ENCODE results near the gene AMIGO3. TPM values are rescaled to one million over a fixed set of nuclear protein-coding genes. Genes with fewer than 3 reads are reported as not detected.

The AMIGO3 gene
- polyA plus RNA-seq, 4 donors, result 0.81 to 1.1 (median 0.84) TPM; not detected in 1

- H3K27ac ChIP-seq (ENCODE audit: low read depth in 1 of 3, low read length in 2 of 3), result no peak overlapping the region
- no peaks in the 10 kb centered on the region for H3K27me3 ChIP-seq (ENCODE audit: control insufficient read depth in 3 of 3, insufficient read depth in 3 of 3, low read length in 3 of 3)
- H3K9me3 ChIP-seq (ENCODE audit: control insufficient read depth in 2 of 2, insufficient read depth in 1 of 2, low read depth in 1 of 2, low read length in 1 of 2), result no peaks in the 10 kb centered on the region
- DNase-seq, result no peak
- FAIRE-seq, result no peak
- peaks cover 17 to 70% (median 19%) of the 10 kb centered on the region in 3 donors for H3K36me3 ChIP-seq (ENCODE audit: control insufficient read depth in 3 of 3, insufficient read depth in 2 of 3, low read depth in 1 of 3, low read length in 3 of 3)
- WGBS, 3 donors, result 94 to 100% (median 98%) methylated on average over 1 of the region's 1 CpG
- H3K4me3 ChIP-seq (ENCODE audit: low read depth in 1 of 3, low read length in 3 of 3), result no peak overlapping the region
- H3K4me1 ChIP-seq (ENCODE audit: control insufficient read depth in 3 of 3, insufficient read depth in 2 of 3, low read depth in 1 of 3, low read length in 2 of 3), result no peaks in the 10 kb centered on the region
These were observed 14.1 kb upstream of the AMIGO3 start for GRCh38 chr3:49733551-49733950.

- H3K27me3 ChIP-seq (ENCODE audit: control insufficient read depth in 3 of 3, insufficient read depth in 3 of 3, low read length in 3 of 3), result no peaks in the 10 kb centered on the region
- no peaks in the 10 kb centered on the region for H3K4me1 ChIP-seq (ENCODE audit: control insufficient read depth in 3 of 3, insufficient read depth in 2 of 3, low read depth in 1 of 3, low read length in 2 of 3)
- WGBS, 3 donors, result 73 to 87% (median 85%) methylated on average over 11 of the region's 11 CpGs
- FAIRE-seq, result no peak
- no peak for DNase-seq
- no peak overlapping the region for H3K4me3 ChIP-seq (ENCODE audit: low read depth in 1 of 3, low read length in 3 of 3)
- H3K9me3 ChIP-seq (ENCODE audit: control insufficient read depth in 2 of 2, insufficient read depth in 1 of 2, low read depth in 1 of 2, low read length in 1 of 2), result no peaks in the 10 kb centered on the region
- peaks cover 12 to 68% (median 19%) of the 10 kb centered on the region in 3 donors for H3K36me3 ChIP-seq (ENCODE audit: control insufficient read depth in 3 of 3, insufficient read depth in 2 of 3, low read depth in 1 of 3, low read length in 3 of 3)
- H3K27ac ChIP-seq (ENCODE audit: low read depth in 1 of 3, low read length in 2 of 3), result no peak overlapping the region
These were observed 13.1 kb upstream of the AMIGO3 start for GRCh38 chr3:49732597-49732996.

- DNase-seq (no peak), FAIRE-seq (no peak)
- Histone ChIP-seq H3K36me3 (ENCODE audit: control insufficient read depth in 3 of 3, insufficient read depth in 2 of 3, low read depth in 1 of 3, low read length in 3 of 3) (peaks cover 13 to 77% (median 16%) of the 10 kb centered on the region in 3 donors), H3K4me1 (ENCODE audit: control insufficient read depth in 3 of 3, insufficient read depth in 2 of 3, low read depth in 1 of 3, low read length in 2 of 3) (peaks cover 0 to 2% (median 0%) of the 10 kb centered on the region in 3 donors), H3K27me3 (ENCODE audit: control insufficient read depth in 3 of 3, insufficient read depth in 3 of 3, low read length in 3 of 3) (no peaks in the 10 kb centered on the region), H3K4me3 (ENCODE audit: low read depth in 1 of 3, low read length in 3 of 3) (no peak overlapping the region), H3K27ac (ENCODE audit: low read depth in 1 of 3, low read length in 2 of 3) (no peak overlapping the region), H3K9me3 (ENCODE audit: control insufficient read depth in 2 of 2, insufficient read depth in 1 of 2, low read depth in 1 of 2, low read length in 1 of 2) (no peaks in the 10 kb centered on the region)
- WGBS, 3 donors, result 94 to 100% (median 98%) methylated on average over 4 of the region's 4 CpGs
These were observed 10.6 kb upstream of the AMIGO3 start for GRCh38 chr3:49729966-49730609.

- FAIRE-seq (no peak), DNase-seq (no peak)
- WGBS, 3 donors, result 95 to 96% (median 95%) methylated on average over 15 of the region's 15 CpGs
- H3K36me3 ChIP-seq (ENCODE audit: control insufficient read depth in 3 of 3, insufficient read depth in 2 of 3, low read depth in 1 of 3, low read length in 3 of 3), result peaks cover 10 to 69% (median 14%) of the 10 kb centered on the region in 3 donors
- H3K27ac ChIP-seq (ENCODE audit: low read depth in 1 of 3, low read length in 2 of 3), result no peak overlapping the region
- H3K9me3 ChIP-seq (ENCODE audit: control insufficient read depth in 2 of 2, insufficient read depth in 1 of 2, low read depth in 1 of 2, low read length in 1 of 2), result no peaks in the 10 kb centered on the region
- peaks cover 0 to 14% (median 0%) of the 10 kb centered on the region in 3 donors for H3K4me1 ChIP-seq (ENCODE audit: control insufficient read depth in 3 of 3, insufficient read depth in 2 of 3, low read depth in 1 of 3, low read length in 2 of 3)
- no peak overlapping the region for H3K4me3 ChIP-seq (ENCODE audit: low read depth in 1 of 3, low read length in 3 of 3)
- no peaks in the 10 kb centered on the region for H3K27me3 ChIP-seq (ENCODE audit: control insufficient read depth in 3 of 3, insufficient read depth in 3 of 3, low read length in 3 of 3)
These were observed 8.5 kb upstream of the AMIGO3 start for GRCh38 chr3:49727924-49728361.

- Histone ChIP-seq H3K27me3 (ENCODE audit: control insufficient read depth in 3 of 3, insufficient read depth in 3 of 3, low read length in 3 of 3) (no peaks in the 10 kb centered on the region), H3K36me3 (ENCODE audit: control insufficient read depth in 3 of 3, insufficient read depth in 2 of 3, low read depth in 1 of 3, low read length in 3 of 3) (peaks cover 6 to 69% (median 8%) of the 10 kb centered on the region in 3 donors), H3K9me3 (ENCODE audit: control insufficient read depth in 2 of 2, insufficient read depth in 1 of 2, low read depth in 1 of 2, low read length in 1 of 2) (no peaks in the 10 kb centered on the region), H3K27ac (ENCODE audit: low read depth in 1 of 3, low read length in 2 of 3) (no peak overlapping the region), H3K4me3 (ENCODE audit: low read depth in 1 of 3, low read length in 3 of 3) (no peak overlapping the region), H3K4me1 (ENCODE audit: control insufficient read depth in 3 of 3, insufficient read depth in 2 of 3, low read depth in 1 of 3, low read length in 2 of 3) (peaks cover 0 to 19% (median 0%) of the 10 kb centered on the region in 3 donors)
- DNase-seq (peak in 1 of 2 donors; percentile 65), FAIRE-seq (no peak)
- WGBS, 3 donors, result 84 to 88% (median 86%) methylated on average over 18 to 19 of the region's 19 CpGs
These were observed 7.9 kb upstream of the AMIGO3 start for GRCh38 chr3:49727154-49727923.

- Histone ChIP-seq H3K9me3 (ENCODE audit: control insufficient read depth in 2 of 2, insufficient read depth in 1 of 2, low read depth in 1 of 2, low read length in 1 of 2) (no peaks in the 10 kb centered on the region), H3K27me3 (ENCODE audit: control insufficient read depth in 3 of 3, insufficient read depth in 3 of 3, low read length in 3 of 3) (no peaks in the 10 kb centered on the region), H3K27ac (ENCODE audit: low read depth in 1 of 3, low read length in 2 of 3) (peak overlapping the region in 2 of 3 donors; percentile 30 to 47), H3K36me3 (ENCODE audit: control insufficient read depth in 3 of 3, insufficient read depth in 2 of 3, low read depth in 1 of 3, low read length in 3 of 3) (peaks cover 4 to 72% (median 6%) of the 10 kb centered on the region in 3 donors), H3K4me3 (ENCODE audit: low read depth in 1 of 3, low read length in 3 of 3) (no peak overlapping the region), H3K4me1 (ENCODE audit: control insufficient read depth in 3 of 3, insufficient read depth in 2 of 3, low read depth in 1 of 3, low read length in 2 of 3) (peaks cover 0 to 19% (median 0%) of the 10 kb centered on the region in 3 donors)
- WGBS, 3 donors, result 54 to 77% (median 56%) methylated on average over 11 of the region's 11 CpGs
- FAIRE-seq, result no peak
- DNase-seq, result peak in 1 of 2 donors; percentile 83
These were observed 6.6 kb upstream of the AMIGO3 start for GRCh38 chr3:49725906-49726681.

- WGBS, 3 donors, result 20 to 25% (median 21%) methylated on average over 6 of the region's 6 CpGs
- DNase-seq (peak; percentile 46 to 55), FAIRE-seq (no peak)
These were observed 5.1 kb upstream of the AMIGO3 start for GRCh38 chr3:49724586-49724985.

More at GRCh38 chr3:49724586-49724985, 5.1 kb upstream of the AMIGO3 start:
- peaks cover 0 to 68% (median 4%) of the 10 kb centered on the region in 3 donors for H3K36me3 ChIP-seq (ENCODE audit: control insufficient read depth in 3 of 3, insufficient read depth in 2 of 3, low read depth in 1 of 3, low read length in 3 of 3)
- H3K9me3 ChIP-seq (ENCODE audit: control insufficient read depth in 2 of 2, insufficient read depth in 1 of 2, low read depth in 1 of 2, low read length in 1 of 2), result no peaks in the 10 kb centered on the region
- H3K4me3 ChIP-seq (ENCODE audit: low read depth in 1 of 3, low read length in 3 of 3), result peak overlapping the region in 2 of 3 donors; percentile 64 to 86
- H3K27me3 ChIP-seq (ENCODE audit: control insufficient read depth in 3 of 3, insufficient read depth in 3 of 3, low read length in 3 of 3), result no peaks in the 10 kb centered on the region
- H3K27ac ChIP-seq (ENCODE audit: low read depth in 1 of 3, low read length in 2 of 3), result peak overlapping the region; percentile 90 to 99 (median 91)
- H3K4me1 ChIP-seq (ENCODE audit: control insufficient read depth in 3 of 3, insufficient read depth in 2 of 3, low read depth in 1 of 3, low read length in 2 of 3), result peaks cover 0 to 19% (median 0%) of the 10 kb centered on the region in 3 donors
